GM18502 (cell line): ENCODE measurements around the gene CHSY1.

Experiments
- ATAC-seq: cut with Tn5 transposase; IDR thresholded peaks from one replicate; pipeline ENCODE4 v1.9.1; 2021; ENCODE audit warnings: mild to moderate bottlenecking; ENCODE audit not compliant: unreplicated experiment, poor library complexity

The CHSY1 gene

GRCh38 chr15:101159096-101159935 lies 92.5 kb downstream of the CHSY1 start:
- no peak for ATAC-seq

GRCh38 chr15:101158166-101159095 lies 93.4 kb downstream of the CHSY1 start:
- ATAC-seq, result no peak

- no peak for ATAC-seq
Observed at GRCh38 chr15:101157721-101158120, 94.1 kb downstream of the CHSY1 start.

GRCh38 chr15:101156509-101157159 lies 95.2 kb downstream of the CHSY1 start:
- ATAC-seq, result peak; percentile 88

GRCh38 chr15:101156061-101156460 lies 95.8 kb downstream of the CHSY1 start:
- peak; percentile 9 for ATAC-seq

GRCh38 chr15:101153801-101154656 lies 97.8 kb downstream of the CHSY1 start:
- ATAC-seq, result no peak

GRCh38 chr15:101152914-101153313 lies 98.9 kb downstream of the CHSY1 start:
- no peak for ATAC-seq

DNA sequence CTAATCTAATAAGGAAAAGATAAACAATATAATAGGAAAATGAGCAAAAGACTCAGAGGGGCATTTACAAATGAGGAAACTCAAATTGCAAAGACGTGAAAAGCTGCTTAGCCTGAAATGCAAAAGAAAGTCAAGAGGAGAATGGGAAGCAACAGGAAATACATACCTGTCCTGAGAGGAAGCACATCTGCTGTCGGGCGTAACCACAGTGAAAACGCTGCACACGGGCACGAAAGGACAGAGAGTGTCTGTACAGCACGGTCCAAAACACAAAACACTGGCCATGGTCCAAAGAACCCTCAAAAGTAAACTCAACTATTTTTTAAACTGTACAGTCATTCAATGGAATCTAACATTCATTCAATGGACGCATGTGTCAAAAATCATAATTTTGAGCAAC lies 100.6 kb downstream of the CHSY1 start:
- no peak for ATAC-seq

- ATAC-seq, result no peak
Observed at GRCh38 chr15:101150723-101151040, 101.2 kb downstream of the CHSY1 start.

GRCh38 chr15:101149864-101150722 lies 101.8 kb downstream of the CHSY1 start:
- ATAC-seq, result no peak

GRCh38 chr15:101148881-101149664 lies 102.8 kb downstream of the CHSY1 start:
- ATAC-seq, result no peak

DNA sequence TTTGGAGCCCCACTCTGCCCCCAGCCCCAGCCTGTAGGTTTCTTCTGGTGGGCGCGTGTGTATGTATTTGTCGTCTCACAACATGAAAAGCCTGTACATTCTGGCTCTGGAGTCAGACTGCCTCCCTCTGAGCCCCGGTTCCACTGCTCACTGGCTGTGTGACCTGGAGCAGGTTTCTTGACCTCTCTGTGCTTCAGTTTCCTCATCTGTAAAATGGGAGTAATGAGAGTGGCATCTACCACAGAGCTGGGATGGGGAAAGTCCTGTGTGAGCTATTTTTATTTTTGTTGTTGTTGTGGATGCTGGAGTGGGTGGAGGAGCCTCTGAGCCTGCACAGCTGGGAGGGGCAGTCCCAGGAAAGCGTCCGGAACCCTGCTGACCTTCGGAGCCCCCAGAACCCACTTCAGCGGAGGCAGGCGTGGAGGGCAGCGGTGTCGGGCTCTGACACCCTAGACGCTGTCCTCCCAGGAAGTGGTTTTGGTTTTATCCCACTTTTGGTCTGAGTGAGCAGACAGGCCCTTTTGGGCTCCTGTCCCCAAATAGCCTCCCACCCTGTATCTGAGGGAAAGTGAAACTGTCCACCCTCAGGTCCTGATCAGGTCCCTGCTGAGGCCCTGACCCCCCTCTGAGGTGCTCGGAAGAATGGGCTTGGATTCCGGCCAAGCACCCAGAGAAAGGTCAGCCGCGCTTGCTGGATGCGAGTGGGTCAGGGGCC lies 103.5 kb downstream of the CHSY1 start:
- ATAC-seq, result no peak

DNA sequence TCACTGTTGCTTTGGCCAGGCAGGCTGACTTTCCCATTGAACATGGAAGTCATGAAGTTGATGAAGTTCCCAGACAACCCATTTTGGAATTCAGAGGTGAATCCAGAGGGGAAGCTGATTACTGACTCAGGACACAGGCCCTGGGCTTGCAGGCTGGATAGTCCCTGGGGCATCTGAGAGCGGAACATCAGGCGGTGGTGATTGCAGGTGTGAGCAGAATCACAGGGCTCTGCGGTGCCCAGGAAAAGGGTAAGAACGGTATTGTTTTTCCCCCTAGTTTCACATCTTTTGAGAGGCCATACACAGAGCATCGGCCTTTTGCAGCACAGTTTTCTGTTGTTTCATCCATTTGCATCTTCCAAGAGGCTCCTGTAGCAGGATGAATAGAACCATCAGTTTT lies 104.7 kb downstream of the CHSY1 start:
- ATAC-seq, result no peak

DNA sequence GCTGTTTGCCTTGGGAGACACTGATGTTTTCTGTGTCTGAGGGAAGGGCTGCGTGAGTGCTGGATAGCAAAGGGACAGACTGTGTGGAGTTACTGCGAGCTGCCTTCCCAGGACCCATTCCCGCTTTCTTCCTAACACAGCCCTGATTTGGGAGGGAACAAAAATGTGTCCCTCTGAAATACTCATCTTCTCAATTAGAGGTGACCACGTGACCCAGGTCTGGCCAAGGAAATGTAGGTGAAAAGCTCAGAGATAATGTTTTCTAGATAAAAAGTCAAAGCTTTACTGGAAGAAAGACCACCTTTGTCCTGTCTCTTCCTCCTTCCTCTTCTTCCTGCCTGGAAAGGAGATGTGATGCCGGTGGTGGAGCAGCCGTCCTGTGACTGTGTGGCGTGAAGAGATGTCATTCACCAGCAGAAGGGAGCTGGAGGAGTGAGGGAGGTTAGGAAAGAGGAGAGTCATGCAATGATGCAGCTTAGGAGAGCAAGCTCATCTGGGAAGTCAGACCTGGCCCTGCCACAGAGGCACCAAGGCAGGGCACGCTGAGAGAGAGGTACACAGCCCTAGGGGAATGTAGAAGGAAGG lies 105.6 kb downstream of the CHSY1 start:
- ATAC-seq, result no peak

GRCh38 chr15:101145362-101145761 lies 106.5 kb downstream of the CHSY1 start:
- ATAC-seq, result no peak

DNA sequence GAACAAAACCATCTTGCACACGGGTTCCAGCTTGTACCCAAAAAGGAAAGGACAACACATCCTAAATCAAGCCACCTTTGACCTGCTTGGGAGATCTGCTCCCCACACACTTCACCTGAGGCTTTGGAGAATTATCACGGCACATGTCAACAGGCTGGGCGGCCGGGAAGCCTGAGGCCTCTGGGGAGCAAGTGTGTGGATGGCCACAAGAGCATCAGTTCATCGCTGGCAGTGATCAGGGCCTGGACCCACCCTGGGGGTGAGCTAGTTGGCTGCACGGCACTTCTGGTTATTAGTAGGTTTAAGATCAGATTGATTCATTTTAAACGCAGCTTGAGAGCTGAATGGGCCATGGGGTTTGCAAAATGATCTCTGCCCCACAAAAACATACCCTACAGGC lies 108.5 kb downstream of the CHSY1 start:
- ATAC-seq, result no peak

- ATAC-seq, result no peak
Observed at GRCh38 chr15:101142711-101143110, 109.1 kb downstream of the CHSY1 start.
